Superior temporal gyrus (tissue), 1 donor: ENCODE measurements around the gene NTRK1.
A peak's percentile ranks its signal among the peaks of the same experiment; 100 is the strongest.

Experiments used
- DNase-seq: peaks from one replicate; pipeline ENCODE4 v3.0.0-alpha.2; 2016; ENCODE audit errors: extremely low spot score

Gene NTRK1

DNA sequence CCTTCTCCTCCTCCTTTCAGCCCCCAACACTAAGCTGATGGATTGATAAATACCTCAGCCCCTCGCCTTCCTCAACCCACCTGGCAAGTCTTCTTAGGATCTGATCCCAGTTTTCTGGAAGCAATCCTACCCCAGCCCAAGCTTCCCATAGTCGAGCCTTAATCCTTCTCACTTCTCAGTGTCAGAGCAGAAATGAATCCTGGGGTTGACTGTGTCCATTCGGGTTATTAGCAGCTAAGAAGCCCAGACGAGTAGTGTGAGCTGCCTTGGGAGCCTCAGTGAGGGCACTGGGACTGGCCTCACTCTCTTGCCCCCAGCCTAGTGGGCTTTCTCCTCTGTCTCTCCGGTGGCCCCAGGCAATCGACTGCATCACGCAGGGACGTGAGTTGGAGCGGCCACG lies 20.4 kb downstream of the NTRK1 start:
- DNase-seq = no peak

DNA sequence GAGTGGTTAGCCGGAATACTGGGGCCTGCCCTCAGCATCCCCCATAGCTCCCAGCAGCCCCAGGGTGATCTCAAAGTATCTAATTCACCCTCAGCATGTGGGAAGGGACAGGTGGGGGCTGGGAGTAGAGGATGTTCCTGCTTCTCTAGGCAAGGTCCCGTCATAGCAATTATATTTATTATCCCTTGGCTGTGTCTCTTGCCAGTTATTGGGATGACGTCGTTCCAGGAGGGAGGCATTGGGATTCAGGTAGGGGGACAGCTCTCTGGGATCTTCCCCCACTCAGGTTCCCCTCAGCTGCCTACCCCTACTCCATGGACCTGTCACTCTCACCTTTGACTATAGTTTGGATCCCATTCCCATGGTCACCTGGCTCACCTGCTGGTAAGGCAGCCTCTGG lies 21.0 kb downstream of the NTRK1 start:
- DNase-seq = no peak

DNA sequence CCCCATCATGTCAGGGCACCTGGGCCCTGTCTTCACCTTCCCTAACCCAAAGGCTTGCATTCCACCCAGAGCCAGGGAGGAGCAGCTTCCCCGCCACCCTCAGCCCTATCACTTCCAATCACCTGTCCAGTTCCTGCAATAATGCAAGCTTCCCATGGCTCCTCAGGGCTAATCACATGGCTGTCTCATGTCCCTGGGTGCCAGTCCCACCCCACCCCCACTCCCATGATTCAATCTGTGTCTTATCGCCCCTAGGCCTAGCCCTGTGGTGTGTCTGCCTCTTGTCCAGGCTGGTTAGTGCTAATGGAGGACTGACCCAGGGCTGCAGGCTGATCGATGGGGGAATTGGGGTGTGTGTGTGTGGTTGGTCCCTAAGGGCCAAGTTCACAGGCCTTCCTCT lies 21.9 kb downstream of the NTRK1 start:
- no peak for DNase-seq

DNA sequence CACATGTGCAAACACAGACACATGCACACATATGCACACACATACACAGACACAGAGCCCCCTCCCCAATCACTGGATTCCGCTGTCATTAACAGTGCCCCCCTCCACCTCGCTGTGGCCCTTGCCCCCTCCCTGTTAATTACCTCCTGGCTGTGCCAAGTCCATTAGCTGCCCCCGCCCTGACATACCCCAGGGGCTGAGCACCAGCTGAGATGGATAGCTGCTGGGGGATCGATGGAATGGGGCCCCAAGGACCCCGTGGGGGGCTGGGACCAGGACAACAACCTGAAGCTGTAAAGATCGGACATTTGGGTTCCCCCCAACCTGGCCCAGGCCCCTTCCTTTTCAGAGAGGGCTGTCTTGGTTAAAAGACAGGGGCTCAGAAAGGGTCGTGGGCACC lies 23.3 kb downstream of the NTRK1 start:
- DNase-seq = no peak

DNA sequence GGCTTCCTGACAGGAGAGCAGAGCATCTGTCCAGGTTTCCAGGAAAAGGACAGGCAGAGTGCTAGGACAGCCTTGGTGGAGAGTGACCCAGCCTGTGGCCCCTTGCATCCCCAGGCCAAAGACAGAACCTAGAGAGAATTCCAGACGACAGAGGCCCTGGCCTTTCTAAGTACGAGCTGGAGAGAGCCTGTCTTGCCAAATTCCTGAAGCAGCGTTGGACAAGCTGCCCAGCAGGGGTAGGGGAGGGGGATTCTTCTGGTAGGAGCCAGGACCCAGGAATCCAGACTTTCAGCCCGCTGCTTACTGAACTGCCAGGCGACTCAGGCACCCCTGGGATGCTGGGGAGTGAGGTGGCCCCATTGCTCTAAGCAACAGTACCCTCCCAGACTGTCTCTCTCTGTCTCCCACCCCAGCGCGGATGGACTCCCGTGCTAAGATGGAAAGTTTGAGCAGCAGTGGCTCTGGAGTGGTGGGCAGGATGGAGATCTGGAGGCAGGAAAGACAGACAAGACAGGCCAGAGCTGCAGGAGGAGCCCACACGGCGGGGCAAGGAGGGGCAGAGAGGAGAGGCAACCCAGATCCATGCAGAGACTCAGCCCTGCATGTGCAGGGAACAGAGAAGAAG lies 24.0 kb downstream of the NTRK1 start:
- DNase-seq = no peak

DNA sequence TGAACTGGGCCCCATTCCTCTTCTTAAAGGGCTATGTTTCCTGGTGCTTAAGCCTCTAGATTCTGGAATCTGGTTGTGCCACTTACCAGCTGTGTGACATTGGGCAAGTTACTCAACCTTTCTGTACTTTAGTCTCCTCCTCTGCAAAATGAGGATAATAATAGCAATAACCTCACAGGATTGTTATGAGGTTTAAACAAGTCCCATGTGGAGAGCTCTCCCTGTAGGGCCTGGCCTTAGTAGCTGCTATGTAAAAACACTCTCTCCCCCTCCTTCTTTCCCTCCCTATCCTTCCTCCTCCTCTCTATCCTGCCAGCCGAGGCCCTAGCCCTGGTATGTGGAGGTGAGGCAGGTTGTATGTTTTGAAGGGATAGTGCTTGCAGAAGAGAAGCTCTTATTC lies 24.6 kb downstream of the NTRK1 start:
- no peak for DNase-seq

DNA sequence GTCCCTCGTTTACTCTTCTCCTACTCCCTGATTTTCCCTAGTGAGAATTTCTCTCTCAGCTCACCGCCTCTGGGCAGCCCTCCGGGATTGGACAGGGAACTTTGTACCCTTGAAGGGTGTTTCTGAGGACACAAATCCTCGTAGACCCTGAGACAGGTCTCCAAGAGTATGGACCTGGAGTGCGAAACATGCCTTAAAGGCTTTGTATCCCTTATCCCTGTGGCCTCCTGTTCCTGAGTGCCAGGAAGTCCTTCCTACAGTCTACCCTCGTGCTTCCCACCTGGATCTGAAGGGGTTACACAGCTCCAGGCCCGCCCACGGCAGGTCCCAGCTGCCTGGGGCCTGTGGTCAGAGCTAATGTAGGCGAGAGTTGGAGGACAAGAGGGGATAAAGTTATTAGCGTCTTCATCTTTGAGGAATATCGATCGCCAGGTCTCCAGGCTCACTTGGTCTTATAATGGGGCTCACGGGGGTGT lies 25.3 kb downstream of the NTRK1 start:
- DNase-seq = no peak

DNA sequence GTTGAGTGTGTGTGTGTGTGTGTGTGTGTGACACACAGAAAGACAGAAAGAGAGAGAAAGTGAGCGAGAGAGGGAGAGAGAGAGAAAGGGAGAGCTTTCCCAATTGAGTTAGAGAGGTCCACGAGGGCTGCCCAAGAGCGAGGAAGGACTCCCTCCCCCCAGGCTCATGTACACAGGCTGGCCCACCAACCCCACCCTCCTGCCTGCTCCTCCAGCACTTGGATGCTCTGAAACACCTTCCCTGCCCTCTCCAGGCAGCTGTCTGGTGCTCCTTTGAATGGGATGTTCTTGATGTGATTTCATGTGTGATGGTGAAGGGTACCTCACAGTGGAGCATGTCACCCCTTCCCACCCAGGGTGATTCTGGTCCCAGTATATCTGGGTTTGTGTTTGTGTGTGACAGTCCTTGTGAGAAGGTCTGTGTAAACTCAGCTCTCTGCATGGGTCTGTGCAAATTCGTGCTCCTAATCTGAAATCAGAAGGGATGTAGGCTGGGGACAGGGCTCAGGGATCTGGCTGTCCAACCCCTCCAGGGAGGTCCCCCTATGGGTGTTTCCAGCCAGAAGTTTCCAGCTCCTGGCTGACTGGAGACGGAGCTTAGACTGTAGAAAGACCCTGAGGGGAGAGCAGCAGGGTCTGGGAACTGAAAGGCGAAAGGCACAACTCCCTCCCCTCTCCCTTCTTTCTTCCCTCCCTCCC lies 26.1 kb downstream of the NTRK1 start:
- no peak for DNase-seq

DNA sequence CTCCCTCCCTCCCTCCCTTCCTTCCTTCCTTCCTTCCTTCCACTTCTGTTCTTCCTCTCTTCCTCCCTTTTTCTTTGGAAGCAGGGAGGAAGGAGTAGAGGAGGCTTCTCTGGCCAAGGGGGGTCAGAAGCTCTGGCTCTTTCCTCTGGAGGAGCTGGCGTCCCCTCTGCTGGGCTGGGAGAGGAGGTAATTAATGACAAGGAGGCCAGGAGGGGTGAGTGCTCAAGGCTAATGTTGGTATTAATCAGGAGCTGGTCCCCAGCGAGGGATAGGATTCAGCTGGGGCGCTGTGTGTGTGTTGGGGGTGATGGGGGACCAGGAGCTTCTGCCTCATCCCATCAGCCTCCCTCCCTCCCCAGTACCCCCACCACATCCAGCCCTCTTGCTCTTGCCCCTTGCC lies 26.7 kb downstream of the NTRK1 start:
- no peak for DNase-seq

DNA sequence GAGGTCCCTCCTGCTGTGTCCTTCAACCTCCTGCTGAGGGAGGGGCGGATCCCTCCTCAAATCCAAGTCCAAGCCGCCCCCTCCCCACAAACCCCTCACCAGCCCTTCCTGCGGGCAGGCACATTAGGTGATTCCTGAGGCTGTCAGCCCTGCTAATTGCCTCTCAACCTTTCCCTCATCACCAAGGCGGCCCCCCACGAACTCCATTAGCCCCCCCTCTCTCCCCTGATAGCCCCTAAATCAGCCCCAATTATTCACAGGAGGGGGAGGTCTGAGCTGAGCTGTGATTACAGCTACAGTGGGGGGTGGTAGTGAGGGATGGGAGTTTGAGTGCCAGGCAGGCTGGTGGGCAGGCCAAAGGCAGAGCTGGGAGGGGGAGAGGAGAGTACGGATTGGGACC lies 27.1 kb downstream of the NTRK1 start:
- no peak for DNase-seq

DNA sequence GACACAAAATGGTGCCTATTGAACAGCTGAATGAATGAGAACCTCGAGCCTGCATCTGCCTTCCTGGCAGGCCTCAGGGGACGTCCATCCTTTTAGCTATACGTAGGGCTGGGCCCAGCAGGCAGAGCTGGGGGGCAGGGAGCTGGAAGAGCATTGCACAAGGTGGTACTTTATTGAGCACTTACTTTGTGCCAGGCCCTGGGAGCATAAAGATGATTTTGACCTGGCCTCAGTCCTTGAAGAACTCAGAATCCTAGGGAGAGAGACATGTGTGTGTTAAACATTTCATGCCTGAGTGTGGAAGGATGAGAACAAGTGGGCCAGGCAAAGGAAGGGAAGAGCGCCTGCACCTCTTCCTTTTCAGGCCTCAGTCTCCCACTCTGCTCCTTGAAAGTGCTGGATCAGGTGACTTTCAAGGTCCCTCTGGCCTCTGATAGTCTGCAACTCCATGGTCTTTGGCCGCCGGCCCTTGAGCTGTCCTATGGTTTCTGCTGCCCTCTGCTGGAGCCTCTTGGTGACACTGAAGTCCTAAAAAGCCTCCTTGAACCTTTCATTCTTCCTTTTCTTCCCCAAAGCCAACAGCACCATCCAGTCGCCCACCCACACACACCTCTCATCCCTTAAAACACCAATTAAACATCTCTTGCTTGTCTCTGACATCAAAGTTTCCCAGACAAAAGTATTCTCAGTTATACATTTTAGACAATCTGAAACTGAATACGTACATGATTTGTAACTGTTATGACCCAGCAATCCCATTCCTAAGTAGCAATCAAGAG lies 29.3 kb downstream of the NTRK1 start:
- peak; percentile 93 for DNase-seq

DNA sequence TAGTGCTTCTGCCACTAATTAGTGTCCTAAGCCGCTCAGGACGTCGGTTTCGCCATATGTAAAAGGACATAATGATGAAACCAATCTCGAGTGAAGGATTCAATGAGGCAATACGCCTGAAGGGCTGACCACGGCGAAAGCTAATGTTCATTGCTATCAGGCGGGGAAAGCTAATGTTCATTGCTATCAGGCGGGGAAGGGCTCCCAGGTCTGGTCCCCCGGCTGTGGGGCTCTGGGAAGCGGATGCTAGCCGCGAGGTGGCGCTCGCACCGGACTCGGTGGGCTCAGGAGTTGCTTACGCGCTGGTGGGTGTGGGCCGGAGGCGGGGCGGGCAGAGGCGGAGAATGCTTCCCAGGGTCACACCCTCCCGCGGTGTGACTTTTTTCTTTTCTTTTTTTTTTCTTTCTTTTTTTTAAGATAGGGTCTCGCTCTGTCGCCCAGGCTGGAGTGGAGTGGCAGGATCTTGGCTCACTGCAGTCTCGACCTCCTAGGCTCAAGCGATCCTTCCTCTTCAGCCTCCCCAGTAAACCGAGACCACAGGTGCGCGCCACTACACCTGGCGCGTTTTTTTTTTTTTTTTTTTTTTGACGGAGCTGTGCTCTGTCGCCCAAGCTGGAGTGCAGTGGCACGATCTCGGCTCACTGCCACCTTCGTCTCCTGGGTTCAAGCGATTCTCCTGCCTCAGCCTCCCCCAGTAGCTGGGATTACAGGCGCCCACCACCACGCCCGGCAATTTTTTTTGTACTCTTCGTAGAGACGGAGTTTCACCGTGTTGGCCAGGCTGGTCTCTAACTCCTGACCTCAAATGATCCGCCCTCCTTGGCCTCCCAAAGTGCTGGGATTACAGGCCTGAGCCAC lies 31.8 kb downstream of the NTRK1 start:
- DNase-seq = peak; percentile 81

DNA sequence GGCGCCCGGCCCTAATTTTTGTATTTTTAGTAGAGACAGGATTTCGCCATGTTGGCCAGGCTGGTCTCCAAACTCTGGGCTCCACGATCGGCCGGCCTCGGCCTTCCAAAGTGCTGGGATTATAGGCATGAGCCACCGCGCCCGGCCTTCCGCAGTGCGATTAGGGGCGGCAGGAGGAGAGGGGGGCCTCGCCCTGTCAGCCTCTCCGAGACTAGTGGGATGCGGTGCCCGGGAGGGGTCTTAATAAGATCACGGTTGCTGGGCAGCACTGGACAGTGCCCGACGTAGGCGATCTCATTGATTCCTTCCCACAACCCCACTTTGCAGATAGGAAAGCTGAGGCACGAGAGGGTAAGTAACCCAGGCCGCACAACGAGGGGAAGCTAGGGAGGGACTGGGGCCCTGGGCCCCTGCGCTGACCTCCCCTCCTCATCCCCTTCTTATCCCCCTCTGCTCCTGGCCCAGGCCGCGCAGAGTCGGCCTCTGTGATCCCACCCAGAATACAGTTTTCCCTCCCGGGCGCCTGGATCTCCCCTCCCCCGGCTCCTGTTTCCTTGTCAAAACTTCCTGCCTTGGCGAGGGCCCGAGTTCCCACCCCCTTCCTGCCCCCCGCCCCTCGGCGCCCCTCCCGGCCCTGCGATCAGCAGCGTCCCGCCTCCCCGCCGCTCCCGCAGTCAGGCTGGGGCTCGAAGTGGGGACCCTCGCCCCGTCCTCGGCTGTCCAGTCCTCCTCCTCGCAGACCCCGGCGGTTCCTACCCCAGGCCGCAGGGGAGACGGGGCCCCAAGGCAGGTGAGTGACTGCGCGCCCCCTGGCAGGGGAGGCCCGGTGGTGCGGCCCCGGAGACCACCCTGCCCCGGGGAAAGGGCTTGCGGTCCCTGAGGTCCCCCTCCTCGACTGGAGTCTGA lies 32.6 kb downstream of the NTRK1 start, which contains the start of gene PEAR1:
TSS of gene PEAR1 (plus strand) at position 671 of the 906 bp plus-strand sequence. CDS start 10,209 bp downstream, outside the sequence.
- no peak for DNase-seq

DNA sequence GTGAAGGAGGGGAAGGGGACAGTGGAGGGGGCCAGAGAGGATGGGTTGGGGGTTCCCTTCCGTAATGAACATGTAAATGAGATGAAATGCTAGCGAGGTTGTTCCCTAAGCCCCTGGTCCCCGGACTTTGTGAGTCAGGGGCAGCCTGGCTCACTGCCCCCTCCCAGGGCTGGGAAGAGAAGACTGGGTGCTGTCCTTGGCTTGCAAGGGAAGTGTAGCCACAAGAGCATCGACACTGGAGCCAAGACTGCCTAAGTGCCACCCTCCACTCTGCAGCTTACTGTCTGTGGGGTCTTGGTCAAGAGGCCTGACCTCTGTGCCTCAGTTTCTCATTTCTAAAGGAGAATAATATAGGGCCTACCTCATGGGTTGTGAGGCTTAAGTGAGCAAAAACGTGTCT lies 33.3 kb downstream of the NTRK1 start:
- DNase-seq = no peak

DNA sequence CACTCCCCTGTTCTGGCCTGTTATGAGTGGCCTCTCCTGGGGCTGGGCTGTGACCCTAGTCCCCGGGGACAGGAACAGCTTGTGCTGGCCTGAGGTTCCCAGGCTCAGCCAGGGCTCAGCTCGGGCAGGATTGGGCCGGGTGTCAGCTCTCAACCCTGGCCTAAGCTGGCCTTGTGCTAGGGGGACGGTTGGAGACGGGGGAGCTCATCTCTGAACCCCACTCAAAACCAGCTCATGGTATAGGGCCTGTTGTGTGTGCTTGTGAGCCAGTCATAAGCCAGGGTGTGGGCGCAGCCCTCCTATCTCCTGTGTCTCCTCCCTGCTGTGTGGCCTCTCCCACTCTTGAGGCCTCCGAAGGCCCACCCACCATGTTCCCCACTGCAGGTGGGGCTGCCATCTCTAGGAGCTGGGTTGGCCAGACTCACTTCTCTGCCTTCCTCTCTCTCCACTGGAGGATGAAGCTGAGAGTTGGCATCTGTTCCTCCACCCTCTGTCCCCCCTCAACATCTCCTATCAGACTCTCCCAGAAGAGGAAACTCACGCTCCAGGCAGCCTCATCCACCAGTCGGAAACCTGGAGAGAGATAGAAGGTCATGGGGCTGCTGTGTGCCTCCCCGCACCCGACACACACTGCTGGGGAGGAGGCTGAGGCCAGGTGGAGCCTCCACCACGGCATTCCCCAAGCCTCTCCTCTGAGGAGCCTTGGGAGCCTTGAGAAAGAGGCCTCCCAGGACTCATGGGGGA lies 34.2 kb downstream of the NTRK1 start:
- DNase-seq = no peak

DNA sequence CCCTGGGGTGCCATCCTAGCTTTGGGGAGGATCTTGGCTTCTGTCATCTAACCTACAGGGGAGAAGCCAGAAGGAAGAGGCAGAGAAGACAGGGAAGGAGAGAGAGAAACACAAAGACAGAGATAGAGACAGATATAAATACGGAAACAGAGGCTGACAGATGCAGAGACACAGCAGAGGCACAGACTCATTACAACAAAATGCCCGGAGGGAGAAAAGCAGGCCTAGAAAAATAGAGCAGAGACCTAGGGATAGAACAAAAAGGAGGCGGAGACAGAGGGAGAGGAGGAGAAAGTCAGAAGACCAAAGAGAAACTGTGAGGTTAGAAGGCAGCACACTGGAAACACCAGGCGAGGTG lies 34.8 kb downstream of the NTRK1 start:
- no peak for DNase-seq

DNA sequence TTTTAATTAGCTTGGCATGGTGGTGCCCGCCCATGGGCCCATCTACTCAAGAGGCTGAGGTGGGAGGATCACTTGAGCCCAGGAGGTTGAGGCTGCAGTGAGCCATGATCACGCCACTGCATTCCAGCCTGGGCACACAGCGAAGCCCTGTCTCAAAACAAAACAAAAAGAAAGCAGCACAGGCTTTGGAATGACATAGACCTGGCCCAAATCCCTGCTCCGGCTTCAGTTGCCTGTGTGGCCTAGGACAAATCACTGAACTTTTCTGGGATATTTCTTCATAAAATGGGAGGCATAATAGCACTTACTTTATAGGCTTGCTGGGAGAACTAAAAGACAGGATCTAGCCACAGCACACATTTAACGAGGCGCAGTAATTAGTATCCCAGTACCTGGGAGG lies 35.3 kb downstream of the NTRK1 start:
- no peak for DNase-seq

DNA sequence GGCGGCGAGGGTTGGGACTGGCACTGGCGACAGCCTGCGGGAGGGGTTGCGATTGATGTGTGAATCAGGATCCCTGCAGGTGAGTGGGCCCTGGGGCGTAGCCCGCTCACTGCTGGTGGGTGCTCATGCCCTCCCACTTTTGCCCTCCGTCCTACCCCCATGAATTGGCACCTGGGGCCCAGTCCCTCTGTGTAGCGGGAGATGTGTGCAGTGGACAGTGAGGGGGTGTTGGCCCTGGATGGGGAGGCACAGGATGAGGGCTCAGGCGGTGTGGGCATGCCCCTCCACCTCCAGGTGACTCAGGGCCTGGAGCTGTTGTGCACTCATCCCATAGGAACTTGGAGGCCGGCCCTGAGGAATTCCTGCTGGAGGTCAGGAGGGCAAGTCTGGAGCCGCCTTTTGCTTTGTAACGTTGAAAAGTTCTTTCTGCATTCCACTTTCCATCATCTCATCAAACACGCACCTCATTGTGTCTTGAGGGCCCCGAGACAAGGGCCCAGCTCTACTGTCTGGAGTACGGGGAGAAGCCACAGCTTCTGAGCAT lies 35.9 kb downstream of the NTRK1 start:
- no peak for DNase-seq

DNA sequence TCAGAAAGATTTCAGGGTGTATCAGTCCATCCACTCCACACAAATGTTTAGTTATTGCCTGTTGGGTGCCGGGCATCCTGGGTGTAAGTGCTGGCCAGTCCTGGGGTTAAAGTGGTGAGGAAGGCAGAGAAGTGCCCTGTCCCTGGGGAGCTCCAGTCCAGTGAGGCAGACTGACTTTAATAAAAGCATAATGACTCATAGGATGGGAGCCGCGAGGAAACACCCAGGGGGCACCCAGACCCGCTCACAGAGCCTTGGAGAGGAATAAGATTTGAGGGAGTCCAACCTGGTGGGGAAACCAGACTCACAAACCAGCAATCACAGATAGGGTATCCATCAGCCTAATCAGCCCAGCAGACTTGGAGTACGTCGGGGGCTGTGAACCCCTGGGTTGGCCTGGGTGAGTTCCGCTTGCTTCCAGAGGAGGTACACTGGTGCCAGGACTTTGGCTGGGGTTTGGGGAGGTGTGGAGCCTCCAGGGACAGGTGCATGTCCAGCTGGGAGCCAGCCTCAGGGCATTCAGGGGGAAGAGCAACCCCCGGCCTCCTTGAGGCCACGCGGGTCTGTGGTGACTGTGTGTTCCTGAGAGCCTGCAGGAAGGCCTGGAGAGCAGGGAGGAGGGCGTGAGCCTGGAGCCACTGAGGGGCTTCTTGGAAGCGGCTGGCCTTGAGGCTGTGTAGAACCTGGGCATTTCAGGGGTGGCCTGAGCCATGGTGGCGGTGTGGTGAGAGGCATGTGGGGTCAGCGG lies 36.6 kb downstream of the NTRK1 start:
- no peak for DNase-seq
